KMS-11 (cell line): ENCODE results near the gene DDX53.

Source experiments
- H2AFZ ChIP-seq: fragments of 200-600 bp; sonication (generic); 2 replicates; pipeline ENCODE4 v1.6.1; 2016; ENCODE audit warnings: antibody characterized with exemption, mixed run types, low read depth
- H3K27ac ChIP-seq: fragments of 200-600 bp; sonication (generic); 2 replicates; pipeline ENCODE4 v1.6.1; 2016; ENCODE audit warnings: mild to moderate bottlenecking, mixed run types
- H3K27me3 ChIP-seq: fragments of 200-600 bp; sonication (generic); 2 replicates; pipeline ENCODE4 v1.6.1; 2017; ENCODE audit warnings: mild to moderate bottlenecking, low read depth, mixed run types, moderate library complexity; ENCODE audit not compliant: insufficient read depth
- H3K36me3 ChIP-seq: fragments of 200-600 bp; sonication (generic); 2 replicates; pipeline ENCODE4 v1.6.1; 2017; ENCODE audit warnings: mild to moderate bottlenecking, mixed run types; ENCODE audit not compliant: insufficient read depth
- H3K4me1 ChIP-seq: fragments of 200-600 bp; sonication (generic); 2 replicates; pipeline ENCODE4 v1.6.1; 2016; ENCODE audit warnings: mild to moderate bottlenecking, low read depth, mixed run types; ENCODE audit not compliant: poor library complexity, severe bottlenecking
- H3K4me2 ChIP-seq: fragments of 200-600 bp; sonication (generic); 2 replicates; pipeline ENCODE4 v1.7.0; 2016; ENCODE audit warnings: mild to moderate bottlenecking, mixed run types
- H3K4me3 ChIP-seq: fragments of 200-600 bp; sonication (generic); IDR thresholded peaks from 2 replicates; pipeline ENCODE4 v1.6.1; 2017; ENCODE audit warnings: low read depth, low read length, mixed read lengths; ENCODE audit not compliant: insufficient read depth
- H3K79me2 ChIP-seq: fragments of 200-600 bp; sonication (generic); 2 replicates; pipeline ENCODE4 v1.6.1; 2016; ENCODE audit warnings: low read depth, mixed run types; ENCODE audit not compliant: insufficient read depth
- H3K9ac ChIP-seq: fragments of 200-600 bp; sonication (generic); 2 replicates; pipeline ENCODE4 v1.6.1; 2016; ENCODE audit warnings: mild to moderate bottlenecking, mixed run types
- H4K20me1 ChIP-seq: fragments of 200-600 bp; sonication (generic); 2 replicates; pipeline ENCODE4 v1.6.1; 2016; ENCODE audit warnings: mild to moderate bottlenecking, mixed run types; ENCODE audit not compliant: insufficient read depth
- TF ChIP-seq, protein P1 (sequence below): fragments of 200-600 bp; sonication (generic); conservative IDR thresholded peaks from 2 replicates; pipeline ENCODE4 v1.6.1; 2017; ENCODE audit warnings: low read depth, mild to moderate bottlenecking, antibody characterized with exemption, low read length, moderate library complexity, mixed read lengths

Gene DDX53

GRCh38 chrX:22959204-22959920, 40.4 kb upstream of the DDX53 start:
- Histone ChIP-seq H3K9ac (no peak overlapping the region), H3K36me3 (no peaks in the 10 kb centered on the region), H2AFZ (no peak overlapping the region), H3K79me2 (no peaks in the 10 kb centered on the region), H3K4me2 (no peak overlapping the region), H3K27me3 (no peaks in the 10 kb centered on the region), H3K27ac (no peak overlapping the region), H4K20me1 (no peaks in the 10 kb centered on the region), H3K4me1 (no peaks in the 10 kb centered on the region), H3K4me3 (no peak overlapping the region)
- TF ChIP-seq, protein P1, sequence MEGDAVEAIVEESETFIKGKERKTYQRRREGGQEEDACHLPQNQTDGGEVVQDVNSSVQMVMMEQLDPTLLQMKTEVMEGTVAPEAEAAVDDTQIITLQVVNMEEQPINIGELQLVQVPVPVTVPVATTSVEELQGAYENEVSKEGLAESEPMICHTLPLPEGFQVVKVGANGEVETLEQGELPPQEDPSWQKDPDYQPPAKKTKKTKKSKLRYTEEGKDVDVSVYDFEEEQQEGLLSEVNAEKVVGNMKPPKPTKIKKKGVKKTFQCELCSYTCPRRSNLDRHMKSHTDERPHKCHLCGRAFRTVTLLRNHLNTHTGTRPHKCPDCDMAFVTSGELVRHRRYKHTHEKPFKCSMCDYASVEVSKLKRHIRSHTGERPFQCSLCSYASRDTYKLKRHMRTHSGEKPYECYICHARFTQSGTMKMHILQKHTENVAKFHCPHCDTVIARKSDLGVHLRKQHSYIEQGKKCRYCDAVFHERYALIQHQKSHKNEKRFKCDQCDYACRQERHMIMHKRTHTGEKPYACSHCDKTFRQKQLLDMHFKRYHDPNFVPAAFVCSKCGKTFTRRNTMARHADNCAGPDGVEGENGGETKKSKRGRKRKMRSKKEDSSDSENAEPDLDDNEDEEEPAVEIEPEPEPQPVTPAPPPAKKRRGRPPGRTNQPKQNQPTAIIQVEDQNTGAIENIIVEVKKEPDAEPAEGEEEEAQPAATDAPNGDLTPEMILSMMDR, result no peak

- H3K4me3 ChIP-seq, result no peak overlapping the region
- TF ChIP-seq, protein P1, result no peak
- H4K20me1 ChIP-seq, result no peaks in the 10 kb centered on the region
- no peak overlapping the region for H3K4me2 ChIP-seq
- H3K27ac ChIP-seq, result no peak overlapping the region
- no peak overlapping the region for H2AFZ ChIP-seq
- H3K79me2 ChIP-seq, result no peaks in the 10 kb centered on the region
- H3K9ac ChIP-seq, result no peak overlapping the region
- no peaks in the 10 kb centered on the region for H3K27me3 ChIP-seq
- no peaks in the 10 kb centered on the region for H3K36me3 ChIP-seq
- H3K4me1 ChIP-seq, result peaks cover 3% of the 10 kb centered on the region
Observed at GRCh38 chrX:22963196-22963595, 36.6 kb upstream of the DDX53 start.

- Histone ChIP-seq H3K36me3 (no peaks in the 10 kb centered on the region), H3K27ac (peak overlapping the region; percentile 86), H3K27me3 (no peaks in the 10 kb centered on the region), H2AFZ (peak overlapping the region; percentile 48; the same call in 1 of the 2 replicates), H3K4me3 (no peak overlapping the region), H3K9ac (no peak overlapping the region), H3K79me2 (no peaks in the 10 kb centered on the region), H3K4me2 (peak overlapping the region; percentile 68; the same call in 1 of the 2 replicates), H3K4me1 (peaks cover 31% of the 10 kb centered on the region), H4K20me1 (no peaks in the 10 kb centered on the region)
- TF ChIP-seq, protein P1, result no peak
Observed at GRCh38 chrX:22968494-22968893, 31.3 kb upstream of the DDX53 start.

- Histone ChIP-seq H3K27me3 (no peaks in the 10 kb centered on the region), H3K4me1 (peaks cover 31% of the 10 kb centered on the region), H3K4me2 (peak overlapping the region; percentile 68), H3K36me3 (no peaks in the 10 kb centered on the region), H3K4me3 (no peak overlapping the region), H4K20me1 (no peaks in the 10 kb centered on the region), H3K27ac (peak overlapping the region; percentile 86), H3K79me2 (no peaks in the 10 kb centered on the region), H3K9ac (peak overlapping the region; percentile 28; the same call in 1 of the 2 replicates), H2AFZ (peak overlapping the region; percentile 48; the same call in 1 of the 2 replicates)
- TF ChIP-seq, protein P1, result no peak
Observed at GRCh38 chrX:22969411-22969810, 30.3 kb upstream of the DDX53 start.
